ENCODE results near the gene SCGB1D1.

GRCh38 chr11:62238151-62238550 lies 48.1 kb downstream of the SCGB1D1 start:
- TF ChIP-seq POLR2A (IDR thresholded peaks at IDR 0.05) (no peak), CTCF (IDR thresholded peaks at IDR 0.05) (no peak)

Data from adrenal gland (tissue), 5 donors.